Testis (tissue), 3 donors: ENCODE measurements around the gene CKAP4. TPM values are rescaled to one million over a fixed set of nuclear protein-coding genes. Genes with fewer than 3 reads are reported as not detected.

ENCODE experiments used
- DNase-seq: peaks from one replicate; pipeline ENCODE4 v3.0.0-alpha.2; 2019
- H3K27ac ChIP-seq, 2 donors: fragments of 200-600 bp; sonication (generic); one replicate each; pipeline ENCODE4 v1.5.1; 2019
- H3K27me3 ChIP-seq: fragments of 200-600 bp; sonication (generic); one replicate; pipeline ENCODE4 v1.5.1; 2019
- H3K36me3 ChIP-seq: fragments of 200-600 bp; sonication (generic); one replicate; pipeline ENCODE4 v1.5.1; 2017; ENCODE audit warnings: low read depth; ENCODE audit errors: missing control alignments
- H3K4me1 ChIP-seq: fragments of 200-600 bp; sonication (generic); one replicate; pipeline ENCODE4 v1.5.1; 2019
- H3K4me3 ChIP-seq, 2 donors: fragments of 200-600 bp; sonication (generic); one replicate each; pipeline ENCODE4 v1.5.1; 2017 to 2019
- H3K9me3 ChIP-seq: fragments of 200-600 bp; sonication (generic); one replicate; pipeline ENCODE4 v1.5.1; 2017
- POLR2A ChIP-seq: fragments of 450-650 bp; IDR thresholded peaks from one replicate; pipeline ENCODE4 v1.6.1; 2017; ENCODE audit warnings: antibody characterized with exemption, mild to moderate bottlenecking, moderate library complexity
- WGBS, 2 donors: methylation state at CpG; one replicate each; pipeline ENCODE4 v1.1.5; 2018; 5-methylcytosine and 5-hydroxymethylcytosine counted together
- intact Hi-C: fragments of 100-400 bp; cut with DNase I; formaldehyde crosslinking; loops from one replicate; pipeline ENCODE4 v1.15.1; 2023; ENCODE audit warnings: low total_unique reads
- polyA plus RNA-seq: library from polyadenylated mRNA; stranded (reverse); fragments of 350-450 nt; fragmentation: Illumina TruSeq; extraction: RNeasy Lipid Tissue Mini Kit (QIAGEN cat#74804); gene quantifications from one replicate; pipeline ENCODE4 v1.2.3, GENCODE V29; 2014; ENCODE audit warnings: low read depth, low replicate concordance; ENCODE audit not compliant: insufficient read depth
- total RNA-seq, 2 donors: library from RNA; depleted of rRNA; stranded (reverse); fragments of >200 nt; gene quantifications; one replicate each; pipeline ENCODE4 v1.2.3, GENCODE V29; 2016
- TF ChIP-seq, protein P1 (sequence below), 3 experiments: fragments of 450-650 bp in 2 of 3; fragments of 200-600 bp in 1 of 3; sonication (generic) in 1 of 3; IDR thresholded peaks; one replicate each; pipeline ENCODE4 v1.5.1; 2016 to 2019; ENCODE audit warnings: antibody characterized with exemption in 3 of 3, mild to moderate bottlenecking in 2 of 3, moderate library complexity in 1 of 3

The CKAP4 gene
- total and polyA plus RNA-seq, 3 donors from 2014 or later: 26.8 to 31.3 (median 31.2) TPM

- DNase-seq: no peak
- no peak for TF ChIP-seq POLR2A
- TF ChIP-seq, protein P1, sequence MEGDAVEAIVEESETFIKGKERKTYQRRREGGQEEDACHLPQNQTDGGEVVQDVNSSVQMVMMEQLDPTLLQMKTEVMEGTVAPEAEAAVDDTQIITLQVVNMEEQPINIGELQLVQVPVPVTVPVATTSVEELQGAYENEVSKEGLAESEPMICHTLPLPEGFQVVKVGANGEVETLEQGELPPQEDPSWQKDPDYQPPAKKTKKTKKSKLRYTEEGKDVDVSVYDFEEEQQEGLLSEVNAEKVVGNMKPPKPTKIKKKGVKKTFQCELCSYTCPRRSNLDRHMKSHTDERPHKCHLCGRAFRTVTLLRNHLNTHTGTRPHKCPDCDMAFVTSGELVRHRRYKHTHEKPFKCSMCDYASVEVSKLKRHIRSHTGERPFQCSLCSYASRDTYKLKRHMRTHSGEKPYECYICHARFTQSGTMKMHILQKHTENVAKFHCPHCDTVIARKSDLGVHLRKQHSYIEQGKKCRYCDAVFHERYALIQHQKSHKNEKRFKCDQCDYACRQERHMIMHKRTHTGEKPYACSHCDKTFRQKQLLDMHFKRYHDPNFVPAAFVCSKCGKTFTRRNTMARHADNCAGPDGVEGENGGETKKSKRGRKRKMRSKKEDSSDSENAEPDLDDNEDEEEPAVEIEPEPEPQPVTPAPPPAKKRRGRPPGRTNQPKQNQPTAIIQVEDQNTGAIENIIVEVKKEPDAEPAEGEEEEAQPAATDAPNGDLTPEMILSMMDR (IDR thresholded peaks at IDR 0.05): no peak
- no peaks in the 10 kb centered on the region for H3K27me3 ChIP-seq
- no peaks in the 10 kb centered on the region for H3K9me3 ChIP-seq
- 89% methylated on average over 1 of the region's 1 CpG; no CpG with 5 or more reads in 1 of the 2 donors for WGBS, 2 donors
- no peak overlapping the region for H3K27ac ChIP-seq
- no peaks in the 10 kb centered on the region for H3K4me1 ChIP-seq
- no peaks in the 10 kb centered on the region for H3K36me3 ChIP-seq
- no peak overlapping the region for H3K4me3 ChIP-seq
- intact Hi-C loops: no loop called here
Observed at GRCh38 chr12:106258935-106259334, 11.1 kb upstream of the CKAP4 start.

DNA sequence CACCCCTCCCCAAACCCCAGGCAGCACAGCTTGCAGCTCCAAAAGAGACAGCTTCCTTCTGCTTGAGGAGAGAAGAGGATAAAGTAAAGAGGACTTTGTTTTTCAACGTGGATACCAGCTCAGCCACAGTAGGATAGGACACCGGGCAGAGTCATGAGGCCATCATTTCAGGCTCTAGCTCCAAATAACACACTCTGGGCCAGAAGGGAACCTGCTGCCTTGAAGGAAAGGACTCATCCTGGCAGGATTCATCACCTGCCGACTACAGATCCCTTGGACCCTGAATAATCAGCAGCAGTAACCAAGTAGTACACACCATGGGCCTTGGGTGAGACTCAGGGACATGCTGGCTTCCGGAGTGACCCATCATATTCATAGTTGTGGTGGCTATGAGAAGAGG lies 10.4 kb upstream of the CKAP4 start:
- no peaks in the 10 kb centered on the region for H3K27me3 ChIP-seq
- WGBS, 2 donors: 75 to 91% methylated on average over 4 of the region's 4 CpGs
- H3K4me3 ChIP-seq: no peak overlapping the region
- no peaks in the 10 kb centered on the region for H3K9me3 ChIP-seq
- no peaks in the 10 kb centered on the region for H3K36me3 ChIP-seq
- intact Hi-C loops: no loop called here
- DNase-seq: no peak
- H3K4me1 ChIP-seq: no peaks in the 10 kb centered on the region
- no peak for TF ChIP-seq POLR2A
- TF ChIP-seq, protein P1 (IDR thresholded peaks at IDR 0.05): no peak
- H3K27ac ChIP-seq: no peak overlapping the region

GRCh38 chr12:106256524-106256923 lies 8.7 kb upstream of the CKAP4 start:
- TF ChIP-seq, protein P1 (IDR thresholded peaks at IDR 0.05): no peak
- TF ChIP-seq POLR2A: no peak
- H3K9me3 ChIP-seq: no peaks in the 10 kb centered on the region
- H3K27ac ChIP-seq: no peak overlapping the region
- no peak for DNase-seq
- no peak overlapping the region for H3K4me3 ChIP-seq
- H3K4me1 ChIP-seq: no peaks in the 10 kb centered on the region
- H3K27me3 ChIP-seq: no peaks in the 10 kb centered on the region
- intact Hi-C loops: no loop called here
- H3K36me3 ChIP-seq: no peaks in the 10 kb centered on the region

- no peak overlapping the region for H3K4me3 ChIP-seq
- H3K4me1 ChIP-seq: no peaks in the 10 kb centered on the region
- H3K36me3 ChIP-seq: no peaks in the 10 kb centered on the region
- no peak for TF ChIP-seq POLR2A
- intact Hi-C loops: no loop called here
- H3K27ac ChIP-seq: no peak overlapping the region
- DNase-seq: no peak
- WGBS, 2 donors: 51 to 55% methylated on average over 5 of the region's 5 CpGs
- H3K27me3 ChIP-seq: no peaks in the 10 kb centered on the region
- no peaks in the 10 kb centered on the region for H3K9me3 ChIP-seq
Observed at GRCh38 chr12:106255952-106256351, 8.1 kb upstream of the CKAP4 start.

- TF ChIP-seq, protein P1 (IDR thresholded peaks at IDR 0.05): no peak
- TF ChIP-seq POLR2A: no peak
- intact Hi-C loops: no loop called here
- no peak for DNase-seq
- Histone ChIP-seq H3K9me3 (no peaks in the 10 kb centered on the region), H3K27ac (no peak overlapping the region), H3K4me3 (no peak overlapping the region), H3K27me3 (no peaks in the 10 kb centered on the region), H3K4me1 (no peaks in the 10 kb centered on the region), H3K36me3 (no peaks in the 10 kb centered on the region)
- 86 to 93% methylated on average over 3 of the region's 3 CpGs for WGBS, 2 donors
Observed at GRCh38 chr12:106255493-106255892, 7.7 kb upstream of the CKAP4 start.
